K562 (cell line): ENCODE data around the gene ATRIP. TPM values are rescaled to one million over a fixed set of nuclear protein-coding genes. Genes with fewer than 3 reads are reported as not detected.

Experiments used
- ARID1B ChIP-seq: fragments of 450-650 bp; IDR thresholded peaks from 2 replicates; pipeline ENCODE4 v1.6.1; 2016; ENCODE audit warnings: antibody characterized with exemption, mild to moderate bottlenecking, inconsistent platforms
- CEBPG ChIP-seq, 3 experiments: fragments of 200-800 bp in 1 of 3; sonication (Bioruptor generic) in 1 of 3; sonication (generic) in 1 of 3; formaldehyde crosslinking in 1 of 3; IDR thresholded peaks in 2 of 3; conservative IDR thresholded peaks in 1 of 3; 2 replicates each; pipeline versions ENCODE4 v1.6.1 to v1.8.0; 2016 to 2022; ENCODE audit warnings: missing compliant biosample characterization in 2 of 3, missing genetic modification characterization in 2 of 3, mild to moderate bottlenecking in 1 of 3, missing genetic modification reagents in 1 of 3
- FOXK1 ChIP-seq: sonication (generic); formaldehyde crosslinking; IDR thresholded peaks from 2 replicates; pipeline ENCODE4 v1.8.0; 2022; ENCODE audit warnings: missing genetic modification reagents, mild to moderate bottlenecking, borderline replicate concordance
- FOXM1 ChIP-seq, 2 experiments: fragments of 450-650 bp in 1 of 2; sonication (generic) in 1 of 2; formaldehyde crosslinking in 1 of 2; IDR thresholded peaks; 2 replicates each; pipeline versions ENCODE4 v1.6.1 to v1.9.0; 2017 to 2022; ENCODE audit warnings: low read depth in 2 of 2, mild to moderate bottlenecking in 2 of 2, missing genetic modification reagents in 1 of 2, moderate library complexity in 1 of 2
- FOXP1 ChIP-seq: sonication (generic); formaldehyde crosslinking; IDR thresholded peaks from 2 replicates; pipeline ENCODE4 v1.8.0; 2022; ENCODE audit warnings: mild to moderate bottlenecking, missing genetic modification reagents
- JUND ChIP-seq, 2 experiments: IDR thresholded peaks; 2 replicates in 1 of 2; 3 replicates in 1 of 2; pipeline ENCODE4 v1.6.1; 2011; ENCODE audit warnings: borderline replicate concordance in 2 of 2, low read depth in 2 of 2, low read length in 2 of 2, improper control_type of control experiment in 1 of 2, missing biosample characterization in 1 of 2, missing genetic modification characterization in 1 of 2, missing genetic modification reagents in 1 of 2
- KDM5B ChIP-seq: fragments of 200-600 bp; sonication (generic); IDR thresholded peaks from 2 replicates; pipeline ENCODE4 v1.6.1; 2012; ENCODE audit warnings: low read depth, mild to moderate bottlenecking, moderate library complexity, low read length, control low read depth, inconsistent platforms; ENCODE audit not compliant: insufficient replicate concordance
- MEF2D ChIP-seq: conservative IDR thresholded peaks from 2 replicates; pipeline ENCODE4 v1.6.1; 2016; ENCODE audit warnings: low read depth, missing genetic modification characterization, missing compliant biosample characterization
- SMAD2 ChIP-seq: fragments of 150-350 bp; IDR thresholded peaks from 2 replicates; pipeline ENCODE4 v1.6.1; 2014; ENCODE audit warnings: low read depth, mild to moderate bottlenecking, low read length
- SRSF3 ChIP-seq: fragments of 200-400 bp; formaldehyde crosslinking; IDR thresholded peaks from 2 replicates; pipeline ENCODE4 v1.6.1; 2016; ENCODE audit warnings: mild to moderate bottlenecking, low read length, moderate library complexity; ENCODE audit not compliant: insufficient read depth
- THRAP3 ChIP-seq: fragments of 450-650 bp; IDR thresholded peaks from 2 replicates; pipeline ENCODE4 v1.6.1; 2016; ENCODE audit warnings: mild to moderate bottlenecking, inconsistent platforms, borderline replicate concordance
- TRIM24 ChIP-seq, 2 experiments: fragments of 450-650 bp; IDR thresholded peaks; 2 replicates each; pipeline ENCODE4 v1.6.1; 2016
- ZNF3 ChIP-seq: fragments of 250-450 bp; sonication (Bioruptor Pico); IDR thresholded peaks from 2 replicates; pipeline ENCODE4 v1.5.0; 2021; ENCODE audit warnings: mild to moderate bottlenecking, moderate library complexity
- polyA plus RNA-seq, 8 experiments: library from polyadenylated mRNA; depleted of rRNA in 4 of 8; stranded (reverse) in 5 of 8; unstranded in 3 of 8; fragments of >200 nt; fragmentation: Nextera tagmentation in 2 of 8; fragmentation: Illumina TruSeq in 1 of 8; extraction: Ambion mirVana in 2 of 8; extraction: Trizol in 1 of 8; gene quantifications; 2 replicates each; pipeline versions ENCODE4 v1.2.1 to v1.2.3, GENCODE V29; 2011 to 2014; ENCODE audit warnings: inconsistent platforms in 1 of 8, missing spikeins in 1 of 8
- total RNA-seq, 7 experiments: library from RNA; depleted of rRNA in 6 of 7; stranded (reverse); fragments of >200 nt in 6 of 7; fragmentation: Illumina TruSeq in 2 of 7; extraction: Trizol in 2 of 7; gene quantifications; 2 replicates each; pipeline versions ENCODE4 v1.2.1 to v1.2.3, GENCODE V29; 2011 to 2021; ENCODE audit warnings: low replicate concordance in 1 of 7
- TF ChIP-seq, protein P1 (sequence below), 2 experiments: fragments of 200-800 bp in 1 of 2; sonication (Bioruptor generic) in 1 of 2; sonication (generic) in 1 of 2; formaldehyde crosslinking in 1 of 2; IDR thresholded peaks in 1 of 2; conservative IDR thresholded peaks in 1 of 2; 2 replicates each; pipeline versions ENCODE4 v1.5.0 to v1.6.1; 2016 to 2020; ENCODE audit warnings: missing compliant biosample characterization in 1 of 2, missing genetic modification characterization in 1 of 2, missing genetic modification reagents in 1 of 2
- TF ChIP-seq, protein P2 (sequence below): sonication (generic); formaldehyde crosslinking; IDR thresholded peaks from 2 replicates; pipeline ENCODE4 v1.8.0; 2023; ENCODE audit warnings: missing genetic modification reagents, mild to moderate bottlenecking, borderline replicate concordance
- TF ChIP-seq, protein P3 (sequence below), 3 experiments: fragments of 200-800 bp in 1 of 3; sonication (Bioruptor generic) in 1 of 3; sonication (generic) in 1 of 3; formaldehyde crosslinking in 1 of 3; IDR thresholded peaks; 2 replicates each; pipeline versions ENCODE4 v1.6.1 to v1.8.0; 2016 to 2022; ENCODE audit warnings: mild to moderate bottlenecking in 2 of 3, missing compliant biosample characterization in 2 of 3, missing genetic modification characterization in 2 of 3, missing genetic modification reagents in 1 of 3

Gene ATRIP
- total and polyA plus RNA-seq, 9 of the 15 experiments (the other 6 are each of a cell fraction or from before 2014, with no cell fraction given), result 1.7 to 15.7 (median 10.5) TPM

DNA sequence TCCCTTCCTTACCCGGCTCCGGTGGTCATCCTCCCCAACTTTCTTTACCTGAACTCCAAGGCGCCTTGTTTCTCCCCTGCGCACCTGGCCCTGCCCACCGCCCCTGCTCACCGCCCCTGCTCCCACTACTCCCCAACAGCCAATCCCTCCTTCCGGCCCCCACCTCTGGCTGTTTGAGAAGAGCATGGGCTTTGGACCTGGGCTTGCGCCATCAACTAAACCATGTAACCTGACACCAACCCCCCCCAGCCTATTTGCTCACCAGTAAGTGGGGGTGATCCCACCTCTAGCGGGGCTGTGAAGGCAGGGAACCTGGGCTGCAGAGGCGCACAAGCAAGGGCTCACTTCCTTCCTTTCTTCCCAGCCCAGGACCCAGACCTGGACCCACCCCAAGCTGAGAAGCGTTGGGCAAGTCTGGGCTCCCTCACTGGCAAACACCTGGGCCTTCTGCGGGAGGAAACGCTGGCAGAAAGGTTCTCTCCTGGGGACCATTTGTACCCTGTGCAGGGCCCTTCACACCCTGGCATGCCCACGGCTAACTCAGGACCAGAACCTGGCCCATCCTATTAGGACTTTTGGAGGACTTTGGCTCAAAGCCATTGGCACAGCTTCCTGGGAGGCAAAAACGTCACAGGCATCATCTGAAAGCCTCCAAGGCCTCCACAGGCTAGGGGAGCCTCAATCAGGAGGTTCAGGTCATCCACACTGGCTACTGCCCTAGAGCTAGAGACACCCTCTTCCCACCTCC is 16.4 kb upstream of the ATRIP start, which contains the start of gene PLXNB1 (continued):
- TF ChIP-seq, protein P1, sequence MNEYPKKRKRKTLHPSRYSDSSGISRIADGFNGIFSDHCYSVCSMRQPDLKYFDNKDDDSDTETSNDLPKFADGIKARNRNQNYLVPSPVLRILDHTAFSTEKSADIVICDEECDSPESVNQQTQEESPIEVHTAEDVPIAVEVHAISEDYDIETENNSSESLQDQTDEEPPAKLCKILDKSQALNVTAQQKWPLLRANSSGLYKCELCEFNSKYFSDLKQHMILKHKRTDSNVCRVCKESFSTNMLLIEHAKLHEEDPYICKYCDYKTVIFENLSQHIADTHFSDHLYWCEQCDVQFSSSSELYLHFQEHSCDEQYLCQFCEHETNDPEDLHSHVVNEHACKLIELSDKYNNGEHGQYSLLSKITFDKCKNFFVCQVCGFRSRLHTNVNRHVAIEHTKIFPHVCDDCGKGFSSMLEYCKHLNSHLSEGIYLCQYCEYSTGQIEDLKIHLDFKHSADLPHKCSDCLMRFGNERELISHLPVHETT (CRISPR knock-in tag; conservative IDR thresholded peaks at IDR 0.05 in 1 of 2, IDR thresholded peaks at IDR 0.05 in 1 of 2), result no peak
- TF ChIP-seq, protein P2, sequence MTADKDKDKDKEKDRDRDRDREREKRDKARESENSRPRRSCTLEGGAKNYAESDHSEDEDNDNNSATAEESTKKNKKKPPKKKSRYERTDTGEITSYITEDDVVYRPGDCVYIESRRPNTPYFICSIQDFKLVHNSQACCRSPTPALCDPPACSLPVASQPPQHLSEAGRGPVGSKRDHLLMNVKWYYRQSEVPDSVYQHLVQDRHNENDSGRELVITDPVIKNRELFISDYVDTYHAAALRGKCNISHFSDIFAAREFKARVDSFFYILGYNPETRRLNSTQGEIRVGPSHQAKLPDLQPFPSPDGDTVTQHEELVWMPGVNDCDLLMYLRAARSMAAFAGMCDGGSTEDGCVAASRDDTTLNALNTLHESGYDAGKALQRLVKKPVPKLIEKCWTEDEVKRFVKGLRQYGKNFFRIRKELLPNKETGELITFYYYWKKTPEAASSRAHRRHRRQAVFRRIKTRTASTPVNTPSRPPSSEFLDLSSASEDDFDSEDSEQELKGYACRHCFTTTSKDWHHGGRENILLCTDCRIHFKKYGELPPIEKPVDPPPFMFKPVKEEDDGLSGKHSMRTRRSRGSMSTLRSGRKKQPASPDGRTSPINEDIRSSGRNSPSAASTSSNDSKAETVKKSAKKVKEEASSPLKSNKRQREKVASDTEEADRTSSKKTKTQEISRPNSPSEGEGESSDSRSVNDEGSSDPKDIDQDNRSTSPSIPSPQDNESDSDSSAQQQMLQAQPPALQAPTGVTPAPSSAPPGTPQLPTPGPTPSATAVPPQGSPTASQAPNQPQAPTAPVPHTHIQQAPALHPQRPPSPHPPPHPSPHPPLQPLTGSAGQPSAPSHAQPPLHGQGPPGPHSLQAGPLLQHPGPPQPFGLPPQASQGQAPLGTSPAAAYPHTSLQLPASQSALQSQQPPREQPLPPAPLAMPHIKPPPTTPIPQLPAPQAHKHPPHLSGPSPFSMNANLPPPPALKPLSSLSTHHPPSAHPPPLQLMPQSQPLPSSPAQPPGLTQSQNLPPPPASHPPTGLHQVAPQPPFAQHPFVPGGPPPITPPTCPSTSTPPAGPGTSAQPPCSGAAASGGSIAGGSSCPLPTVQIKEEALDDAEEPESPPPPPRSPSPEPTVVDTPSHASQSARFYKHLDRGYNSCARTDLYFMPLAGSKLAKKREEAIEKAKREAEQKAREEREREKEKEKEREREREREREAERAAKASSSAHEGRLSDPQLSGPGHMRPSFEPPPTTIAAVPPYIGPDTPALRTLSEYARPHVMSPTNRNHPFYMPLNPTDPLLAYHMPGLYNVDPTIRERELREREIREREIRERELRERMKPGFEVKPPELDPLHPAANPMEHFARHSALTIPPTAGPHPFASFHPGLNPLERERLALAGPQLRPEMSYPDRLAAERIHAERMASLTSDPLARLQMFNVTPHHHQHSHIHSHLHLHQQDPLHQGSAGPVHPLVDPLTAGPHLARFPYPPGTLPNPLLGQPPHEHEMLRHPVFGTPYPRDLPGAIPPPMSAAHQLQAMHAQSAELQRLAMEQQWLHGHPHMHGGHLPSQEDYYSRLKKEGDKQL (CRISPR knock-in tag), result no peak
- TF ChIP-seq JUND (IDR thresholded peaks at IDR 0.05; ENCODE audit: borderline replicate concordance, low read depth, low read length) (peak; percentile 37; the same call in 1 of the 2 replicates), JUND (tag; IDR thresholded peaks at IDR 0.05; ENCODE audit: borderline replicate concordance, low read depth, low read length) (no peak), ARID1B (peak; percentile 38; the same call in 1 of the 2 replicates), MEF2D (tag) (no peak), ZNF3 (no peak), FOXP1 (no peak), KDM5B (no peak), CEBPG (CRISPR knock-in tag; IDR thresholded peaks at IDR 0.05) (peak; percentile 72; the same call in 1 of the 2 replicates), CEBPG (tag; conservative IDR thresholded peaks at IDR 0.05 in 1 of 2, IDR thresholded peaks at IDR 0.05 in 1 of 2) (no peak; a peak in 1 of 4 replicates), TRIM24 (IDR thresholded peaks at IDR 0.05) (no peak), THRAP3 (no peak), FOXK1 (CRISPR knock-in tag) (no peak), FOXM1 (IDR thresholded peaks at IDR 0.05; ENCODE audit: low read depth) (no peak), FOXM1 (CRISPR knock-in tag; IDR thresholded peaks at IDR 0.05; ENCODE audit: low read depth) (no peak), SRSF3 (no peak), SMAD2 (no peak)
- TF ChIP-seq, protein P3, sequence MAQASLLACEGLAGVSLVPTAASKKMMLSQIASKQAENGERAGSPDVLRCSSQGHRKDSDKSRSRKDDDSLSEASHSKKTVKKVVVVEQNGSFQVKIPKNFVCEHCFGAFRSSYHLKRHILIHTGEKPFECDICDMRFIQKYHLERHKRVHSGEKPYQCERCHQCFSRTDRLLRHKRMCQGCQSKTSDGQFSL (CRISPR knock-in tag; IDR thresholded peaks at IDR 0.05), result peak; percentile 95
- TF ChIP-seq, protein P3 (tag; IDR thresholded peaks at IDR 0.05), result peak in 1 of 2 experiments; percentile 80; a peak in 2 of 4 replicates
